K562 (cell line): ENCODE measurements around the gene ZNF816. TPM values are rescaled to one million over a fixed set of nuclear protein-coding genes. Genes with fewer than 3 reads are reported as not detected.
A peak's percentile ranks its signal among the peaks of the same experiment; 100 is the strongest.

ENCODE experiments used
- ATAC-seq: fragments of 200-7000 bp; cut with Tn5 transposase; 3 replicates; pipeline ENCODE4 v1.9.1; 2020; ENCODE audit warnings: moderate library complexity
- BruUV-seq: library from RNA; stranded (reverse); fragments of 400-500 nt; replicated peaks from 2 replicates; lab custom pipeline; 2021; lab: Mats Ljungman, UMichigan
- CTCF ChIA-PET: fragments of 300-600 bp; formaldehyde crosslinking; extraction: SDS; loops from one replicate; lab custom pipeline; 2021; ENCODE audit warnings: low intra/inter-chr PET ratio; lab: Yijun Ruan, JAX
- POLR2A ChIA-PET: fragments of 300-600, 350-650 bp; sonication (Branson Sonifier 250); formaldehyde crosslinking; extraction: SDS; loops from one replicate; lab custom pipeline; 2021; ENCODE audit warnings: antibody characterized with exemption, inconsistent platforms; lab: Yijun Ruan, JAX
- DNase-seq, 4 experiments: peaks; one replicate each; pipeline versions ENCODE4 v3.0.0 to v3.0.0-alpha.2; 2011 to 2018; ENCODE audit warnings: low spot score in 3 of 4, mixed read lengths in 3 of 4; ENCODE audit errors: extremely low read depth in 1 of 4
- FAIRE-seq: peaks from 2 replicates; lab custom pipeline; 2011; peaks lifted over from hg19 to GRCh38; lab: Jason Lieb, UNC
- H2AFZ ChIP-seq: 2 replicates; pipeline ENCODE4 v1.6.0; 2011; ENCODE audit warnings: low read depth, low read length, control low read depth, inconsistent platforms
- H3K27ac ChIP-seq: fragments of 200-600 bp; 3 replicates; pipeline ENCODE4 v1.8.0; 2011; ENCODE audit warnings: low read depth, mild to moderate bottlenecking, control low read depth, inconsistent platforms, low read length, moderate library complexity, mixed read lengths; ENCODE audit errors: extremely low read depth
- H3K27me3 ChIP-seq, 2 experiments: fragments of 300-600 bp in 1 of 2; 2 replicates in 1 of 2; 3 replicates in 1 of 2; pipeline versions ENCODE4 v1.6.0 to v1.8.0; 2011; ENCODE audit warnings: inconsistent platforms in 2 of 2, low read length in 2 of 2, mild to moderate bottlenecking in 1 of 2, mixed read lengths in 1 of 2, moderate library complexity in 1 of 2; ENCODE audit not compliant: control insufficient read depth in 2 of 2, insufficient read depth in 2 of 2
- H3K36me3 ChIP-seq: fragments of 300-600 bp; 3 replicates; pipeline ENCODE4 v1.8.0; 2011; ENCODE audit warnings: mild to moderate bottlenecking, low read length, inconsistent platforms; ENCODE audit not compliant: control insufficient read depth, insufficient read depth
- H3K4me1 ChIP-seq, 2 experiments: fragments of 200-600 bp in 1 of 2; replicated peaks in 1 of 2; 2 replicates in 1 of 2; 3 replicates in 1 of 2; pipeline versions ENCODE4 v1.5.1 to v1.8.0; 2011; ENCODE audit warnings: inconsistent platforms in 2 of 2, low read length in 2 of 2, mild to moderate bottlenecking in 1 of 2, mixed read lengths in 1 of 2, moderate library complexity in 1 of 2; ENCODE audit not compliant: control insufficient read depth in 2 of 2, insufficient read depth in 2 of 2
- H3K4me2 ChIP-seq: 2 replicates; pipeline ENCODE4 v1.6.1; 2011; ENCODE audit warnings: low read length, control low read depth, inconsistent platforms, mixed read lengths; ENCODE audit not compliant: insufficient read depth
- H3K4me3 ChIP-seq: fragments of 200-600 bp; sonication (generic), shearing (Covaris generic); 2 replicates; pipeline ENCODE4 v1.5.1; 2016; ENCODE audit warnings: control low read depth, inconsistent platforms
- H3K79me2 ChIP-seq: fragments of 200-600 bp; 3 replicates; pipeline ENCODE4 v1.8.0; 2011; ENCODE audit warnings: low read length, inconsistent platforms; ENCODE audit not compliant: control insufficient read depth, insufficient read depth
- H3K9ac ChIP-seq, 2 experiments: 2 replicates each; pipeline versions ENCODE4 v1.6.0 to v1.6.1; 2011; ENCODE audit warnings: low read depth in 2 of 2, low read length in 2 of 2, control low read depth in 1 of 2, inconsistent platforms in 1 of 2, mild to moderate bottlenecking in 1 of 2, mixed read lengths in 1 of 2; ENCODE audit not compliant: insufficient read depth in 1 of 2
- H3K9me1 ChIP-seq: one replicate; pipeline ENCODE4 v1.6.0; 2011; ENCODE audit warnings: inconsistent platforms, mild to moderate bottlenecking, low read length, moderate library complexity; ENCODE audit not compliant: control insufficient read depth, insufficient read depth
- H3K9me3 ChIP-seq: replicated peaks from 2 replicates; pipeline ENCODE4 v1.5.1; 2011; ENCODE audit warnings: low read depth, low read length, inconsistent platforms; ENCODE audit not compliant: control insufficient read depth, insufficient read depth
- H4K20me1 ChIP-seq: replicated peaks from 2 replicates; pipeline ENCODE4 v1.6.1; 2011; ENCODE audit warnings: low read length, inconsistent platforms, mixed read lengths; ENCODE audit not compliant: control insufficient read depth, insufficient read depth
- ATF7 ChIP-seq: fragments of 450-650 bp; IDR thresholded peaks from 2 replicates; pipeline ENCODE4 v1.7.1; 2014; ENCODE audit warnings: mild to moderate bottlenecking, moderate library complexity
- EP300 ChIP-seq: IDR thresholded peaks from 2 replicates; pipeline ENCODE4 v1.6.1; 2012; ENCODE audit warnings: low read length, improper control_type of control experiment
- NR2C1 ChIP-seq, 2 experiments: fragments of 450-650 bp; IDR thresholded peaks; 2 replicates each; pipeline ENCODE4 v1.6.1; 2017; ENCODE audit warnings: mild to moderate bottlenecking in 2 of 2, antibody characterized with exemption in 1 of 2, inconsistent platforms in 1 of 2, missing compliant biosample characterization in 1 of 2, missing genetic modification characterization in 1 of 2
- ZBTB7A ChIP-seq: IDR thresholded peaks from 2 replicates; pipeline ENCODE4 v1.6.1; 2011; ENCODE audit warnings: low read depth, mild to moderate bottlenecking, low read length, moderate library complexity, borderline replicate concordance; ENCODE audit not compliant: control insufficient read depth
- WGBS: fragments of 100-300 bp; shearing (Covaris generic); methylation state at CpG from one replicate; pipeline ENCODE4 v1.1.6; 2016; ENCODE audit warnings: low coverage, mixed read lengths; ENCODE audit not compliant: insufficient coverage; ENCODE audit errors: missing lambda C conversion rate; 5-methylcytosine and 5-hydroxymethylcytosine counted together
- in situ Hi-C: fragments of 300-500 bp; cut with MboI; formaldehyde crosslinking; loops from 4 replicates; pipeline ENCODE4 v1.15.0; 2018; ENCODE audit warnings: inconsistent platforms, mixed read lengths
- intact Hi-C: fragments of 100-400 bp; cut with micrococcal nuclease; formaldehyde crosslinking; loops from 2 replicates; pipeline ENCODE4 v1.14.2; 2022
- polyA plus RNA-seq, 8 experiments: library from polyadenylated mRNA; depleted of rRNA in 4 of 8; stranded (reverse) in 5 of 8; unstranded in 3 of 8; fragments of >200 nt; fragmentation: Nextera tagmentation in 2 of 8; fragmentation: Illumina TruSeq in 1 of 8; extraction: Ambion mirVana in 2 of 8; extraction: Trizol in 1 of 8; gene quantifications; 2 replicates each; pipeline versions ENCODE4 v1.2.1 to v1.2.3, GENCODE V29; 2011 to 2014; ENCODE audit warnings: inconsistent platforms in 1 of 8, missing spikeins in 1 of 8
- total RNA-seq, 7 experiments: library from RNA; depleted of rRNA in 6 of 7; stranded (reverse); fragments of >200 nt in 6 of 7; fragmentation: Illumina TruSeq in 2 of 7; extraction: Trizol in 2 of 7; gene quantifications; 2 replicates each; pipeline versions ENCODE4 v1.2.1 to v1.2.3, GENCODE V29; 2011 to 2021; ENCODE audit warnings: low replicate concordance in 1 of 7
- TF ChIP-seq, protein P1 (sequence below), 2 experiments: fragments of 450-650 bp in 1 of 2; sonication (generic) in 1 of 2; formaldehyde crosslinking in 1 of 2; IDR thresholded peaks; 2 replicates each; pipeline versions ENCODE4 v1.7.1 to v1.9.0; 2016 to 2022; ENCODE audit warnings: inconsistent platforms in 1 of 2, mild to moderate bottlenecking in 1 of 2, missing genetic modification reagents in 1 of 2

Gene ZNF816
- total and polyA plus RNA-seq, 9 of the 15 experiments (the other 6 are each of a cell fraction or from before 2014, with no cell fraction given) = 8.6 to 23.4 (median 13.0) TPM

DNA sequence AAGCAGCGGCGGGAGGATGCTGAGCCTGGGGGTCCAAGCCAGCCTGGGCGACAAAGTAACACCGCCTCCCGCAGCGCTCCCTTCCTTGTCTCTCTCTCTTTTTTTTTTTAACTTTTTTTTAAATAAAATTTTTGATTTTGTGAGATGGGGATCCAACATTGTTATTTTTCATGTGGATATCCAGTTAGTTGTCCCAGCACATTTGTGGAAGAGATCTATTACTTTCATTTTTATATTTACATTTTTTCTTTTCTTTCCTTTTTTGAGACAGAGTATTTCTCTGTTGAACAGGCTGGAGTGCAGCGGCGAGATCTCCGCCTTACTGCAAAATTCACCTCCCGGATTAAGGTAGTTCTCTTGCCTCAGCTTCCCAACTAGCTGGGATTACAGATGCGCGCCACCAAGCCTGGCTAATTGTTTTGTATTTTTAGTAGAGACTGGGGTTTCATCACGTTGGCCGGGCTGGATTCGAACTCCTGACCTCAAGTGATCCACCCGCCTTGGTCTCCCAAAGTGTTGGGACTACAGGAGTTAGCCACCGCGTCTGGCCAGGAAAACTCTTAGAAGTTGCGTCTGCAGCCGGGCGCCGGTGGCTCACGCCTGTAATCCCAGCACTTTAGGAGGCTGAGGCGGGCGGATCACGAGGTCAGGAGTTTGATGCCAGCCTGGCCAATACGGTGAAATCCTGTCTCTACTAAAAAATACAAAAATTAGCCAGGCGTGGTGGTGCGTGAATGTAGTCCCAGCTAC lies 19.4 kb downstream of the ZNF816 start:
- BruUV-seq = no TSS peak
- peaks cover 12 to 24% of the 10 kb centered on the region in 2 experiments for H3K4me1 ChIP-seq
- CTCF ChIA-PET = no interaction called here
- no peaks in the 10 kb centered on the region for H4K20me1 ChIP-seq
- TF ChIP-seq EP300 = 0 out of 2 replicates have a peak, but pooled peaks have one; percentile 3
- TF ChIP-seq NR2C1 (IDR thresholded peaks at IDR 0.05) = no peak
- no peak for TF ChIP-seq NR2C1 (tag; IDR thresholded peaks at IDR 0.05)
- TF ChIP-seq ATF7 = 0 out of 2 replicates have a peak, but pooled peaks have one; percentile 8
- peak; percentile 29; the same call in 1 of the 2 replicates for TF ChIP-seq ZBTB7A
- TF ChIP-seq, protein P1, sequence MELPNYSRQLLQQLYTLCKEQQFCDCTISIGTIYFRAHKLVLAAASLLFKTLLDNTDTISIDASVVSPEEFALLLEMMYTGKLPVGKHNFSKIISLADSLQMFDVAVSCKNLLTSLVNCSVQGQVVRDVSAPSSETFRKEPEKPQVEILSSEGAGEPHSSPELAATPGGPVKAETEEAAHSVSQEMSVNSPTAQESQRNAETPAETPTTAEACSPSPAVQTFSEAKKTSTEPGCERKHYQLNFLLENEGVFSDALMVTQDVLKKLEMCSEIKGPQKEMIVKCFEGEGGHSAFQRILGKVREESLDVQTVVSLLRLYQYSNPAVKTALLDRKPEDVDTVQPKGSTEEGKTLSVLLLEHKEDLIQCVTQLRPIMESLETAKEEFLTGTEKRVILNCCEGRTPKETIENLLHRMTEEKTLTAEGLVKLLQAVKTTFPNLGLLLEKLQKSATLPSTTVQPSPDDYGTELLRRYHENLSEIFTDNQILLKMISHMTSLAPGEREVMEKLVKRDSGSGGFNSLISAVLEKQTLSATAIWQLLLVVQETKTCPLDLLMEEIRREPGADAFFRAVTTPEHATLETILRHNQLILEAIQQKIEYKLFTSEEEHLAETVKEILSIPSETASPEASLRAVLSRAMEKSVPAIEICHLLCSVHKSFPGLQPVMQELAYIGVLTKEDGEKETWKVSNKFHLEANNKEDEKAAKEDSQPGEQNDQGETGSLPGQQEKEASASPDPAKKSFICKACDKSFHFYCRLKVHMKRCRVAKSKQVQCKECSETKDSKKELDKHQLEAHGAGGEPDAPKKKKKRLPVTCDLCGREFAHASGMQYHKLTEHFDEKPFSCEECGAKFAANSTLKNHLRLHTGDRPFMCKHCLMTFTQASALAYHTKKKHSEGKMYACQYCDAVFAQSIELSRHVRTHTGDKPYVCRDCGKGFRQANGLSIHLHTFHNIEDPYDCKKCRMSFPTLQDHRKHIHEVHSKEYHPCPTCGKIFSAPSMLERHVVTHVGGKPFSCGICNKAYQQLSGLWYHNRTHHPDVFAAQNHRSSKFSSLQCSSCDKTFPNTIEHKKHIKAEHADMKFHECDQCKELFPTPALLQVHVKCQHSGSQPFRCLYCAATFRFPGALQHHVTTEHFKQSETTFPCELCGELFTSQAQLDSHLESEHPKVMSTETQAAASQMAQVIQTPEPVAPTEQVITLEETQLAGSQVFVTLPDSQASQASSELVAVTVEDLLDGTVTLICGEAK (IDR thresholded peaks at IDR 0.05) = 0 out of 2 replicates have a peak, but pooled peaks have one; percentile 29
- TF ChIP-seq, protein P1 (CRISPR knock-in tag; IDR thresholded peaks at IDR 0.05) = no peak
- H3K27me3 ChIP-seq = no peaks in the 10 kb centered on the region
- H3K4me3 ChIP-seq = peak overlapping the region; percentile 95
- H3K79me2 ChIP-seq = peaks cover 41% of the 10 kb centered on the region
- WGBS = 69% methylated on average over 27 of the region's 29 CpGs
- peak overlapping the region; percentile 92; the same call in 1 of the 2 replicates for H2AFZ ChIP-seq
- peaks cover 8% of the 10 kb centered on the region for H3K9me3 ChIP-seq
- peak overlapping the region; percentile 87 for H3K4me2 ChIP-seq
- FAIRE-seq (no peak), ATAC-seq (no peak), DNase-seq (no peak)
- POLR2A ChIA-PET = interaction anchor here (0.7 kb wide), 1 partner anchor 18 kb away, joined by 3 read pairs; no protein-coding TSS in a partner anchor
- H3K9ac ChIP-seq = peak overlapping the region; percentile 51 to 91; a peak in 3 of 4 replicates
- intact Hi-C loops (no loop called here), in situ Hi-C loops (no loop called here)
- no peaks in the 10 kb centered on the region for H3K9me1 ChIP-seq
- peaks cover 6% of the 10 kb centered on the region; the same call in 1 of the 3 replicates for H3K36me3 ChIP-seq
- peak overlapping the region; percentile 69; the same call in 1 of the 3 replicates for H3K27ac ChIP-seq
